ENCODE results near the gene CYP2B6.
"Not testable (repeated sequence)": the region's sequence is repeated elsewhere in the genome, so short reads cannot be mapped to it uniquely, and the experiment has no call there.

CYP2B6 gene

DNA sequence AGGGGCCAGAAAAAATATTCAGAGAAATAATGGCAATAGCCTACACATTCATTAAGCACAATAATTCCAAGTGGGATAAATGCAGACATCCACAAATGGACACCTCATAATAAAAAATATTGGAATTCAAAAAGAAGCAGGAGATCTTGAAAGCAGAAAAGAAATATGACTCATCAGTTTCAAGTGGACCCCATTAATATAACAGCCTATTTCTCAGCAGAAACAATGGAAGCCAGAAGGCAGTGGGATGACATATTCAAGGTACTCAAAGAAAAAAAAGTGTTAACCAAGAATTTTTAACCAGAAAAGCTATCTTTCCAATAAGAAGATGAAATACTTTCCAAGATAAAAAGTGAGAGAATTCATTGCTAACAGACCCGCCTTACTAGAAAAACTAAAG, 48.7 kb downstream of the CYP2B6 start:
- Mint-ChIP-seq H3K27ac (no peak overlapping the region), H3K9me3 (peaks cover 6% of the 10 kb centered on the region), H3K27me3 (peaks cover 2% of the 10 kb centered on the region), H3K4me1 (no peaks in the 10 kb centered on the region), H3K36me3 (ENCODE audit: low read depth) (no peaks in the 10 kb centered on the region), H3K4me3 (no peak overlapping the region)
- DNase-seq: no peak
- ATAC-seq: no peak

DNA sequence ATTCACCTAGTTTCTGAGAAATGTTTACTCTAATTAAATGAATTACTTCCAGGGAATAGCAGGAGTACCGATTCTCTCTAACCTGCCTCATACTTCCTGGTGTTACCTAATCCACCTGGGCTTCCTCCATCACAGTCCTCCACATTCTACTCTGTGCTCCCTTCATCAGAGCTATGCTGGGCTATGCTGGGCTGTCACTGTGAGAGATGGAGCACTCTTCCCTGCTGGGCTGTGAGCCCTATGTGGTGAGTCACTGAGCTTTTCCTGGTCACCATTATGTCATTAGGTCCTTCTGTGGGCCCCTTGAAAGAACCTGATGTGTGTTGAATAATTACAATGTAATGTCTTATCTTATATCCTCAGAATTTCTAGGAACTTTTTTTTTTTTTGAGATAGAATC, 54.0 kb downstream of the CYP2B6 start:
- H3K4me3 Mint-ChIP-seq; H3K4me1 Mint-ChIP-seq; H3K36me3 Mint-ChIP-seq (ENCODE audit: low read depth); ATAC-seq; H3K9me3 Mint-ChIP-seq; H3K27ac Mint-ChIP-seq; DNase-seq: not testable (repeated sequence)
- H3K27me3 Mint-ChIP-seq: peaks cover 14% of the 10 kb centered on the region

DNA sequence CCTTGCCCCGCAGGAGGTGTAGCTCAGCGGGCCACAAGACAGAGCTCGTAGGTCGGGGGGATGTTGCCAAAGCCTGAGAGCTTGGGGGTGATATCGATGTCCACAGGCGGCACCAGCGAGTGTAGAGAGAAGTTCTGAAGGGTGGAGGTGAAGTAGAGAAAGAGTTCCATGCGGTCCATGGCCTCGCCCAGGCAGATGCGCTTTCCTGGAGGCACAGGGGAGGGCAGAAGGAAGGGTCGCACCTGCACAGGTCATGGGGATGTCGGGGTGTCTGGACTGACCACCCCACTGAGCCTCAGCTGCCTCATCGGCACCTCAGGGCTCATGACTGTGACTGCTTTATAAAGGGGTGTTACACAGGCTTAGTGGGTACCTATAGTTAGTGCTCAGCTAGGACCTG, 59.3 kb downstream of the CYP2B6 start:
- no peaks in the 10 kb centered on the region for H3K36me3 Mint-ChIP-seq (ENCODE audit: low read depth)
- no peak for DNase-seq
- H3K4me1 Mint-ChIP-seq: no peaks in the 10 kb centered on the region
- ATAC-seq: no peak
- no peaks in the 10 kb centered on the region for H3K9me3 Mint-ChIP-seq
- no peak overlapping the region for H3K4me3 Mint-ChIP-seq
- no peak overlapping the region for H3K27ac Mint-ChIP-seq
- peaks cover 16% of the 10 kb centered on the region for H3K27me3 Mint-ChIP-seq

DNA sequence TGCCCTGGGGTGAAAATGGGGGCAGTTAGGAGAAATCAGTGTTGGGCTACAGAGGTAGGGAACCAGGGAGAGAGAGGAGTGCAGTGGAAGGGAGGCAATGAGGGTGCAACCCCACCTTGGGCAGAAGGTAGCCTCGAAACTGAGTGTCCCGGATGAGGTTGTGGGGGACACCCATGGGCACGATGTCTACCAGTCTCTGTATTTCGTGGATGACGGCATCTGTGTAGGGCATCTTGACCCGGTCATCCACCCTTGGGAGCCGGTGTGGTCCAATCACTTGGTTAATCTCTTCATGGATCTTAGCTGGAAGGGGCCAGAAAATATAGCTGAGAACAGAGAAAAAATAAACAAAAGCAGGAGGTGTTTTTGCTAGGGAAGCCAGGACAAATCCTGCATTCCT, 61.1 kb downstream of the CYP2B6 start:
- not testable (repeated sequence) for ATAC-seq; H3K27ac Mint-ChIP-seq; H3K4me1 Mint-ChIP-seq; H3K36me3 Mint-ChIP-seq (ENCODE audit: low read depth); H3K4me3 Mint-ChIP-seq; DNase-seq; H3K9me3 Mint-ChIP-seq
- peaks cover 16% of the 10 kb centered on the region for H3K27me3 Mint-ChIP-seq

DNA sequence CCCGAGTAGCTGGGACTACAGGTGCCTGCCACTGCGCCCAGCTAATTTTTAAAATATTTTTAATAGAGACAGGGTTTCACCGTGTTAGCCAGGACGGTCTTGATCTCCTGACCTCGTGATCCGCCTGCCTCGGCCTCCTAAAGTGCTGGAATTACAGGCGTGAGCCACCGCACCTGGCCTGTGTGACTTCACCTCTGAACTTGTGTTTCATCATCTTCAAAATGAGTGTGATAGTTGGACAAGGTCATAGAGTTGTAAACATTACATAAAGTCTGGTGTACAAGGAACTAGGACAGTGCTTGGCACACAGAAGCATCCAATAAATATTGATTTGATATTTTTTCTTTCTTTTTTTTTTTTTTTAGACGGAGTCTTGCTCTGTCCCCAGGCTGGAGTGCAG, 62.2 kb downstream of the CYP2B6 start:
- H3K36me3 Mint-ChIP-seq (ENCODE audit: low read depth); H3K27ac Mint-ChIP-seq; H3K4me1 Mint-ChIP-seq; DNase-seq; H3K9me3 Mint-ChIP-seq; ATAC-seq; H3K4me3 Mint-ChIP-seq: not testable (repeated sequence)
- peaks cover 20% of the 10 kb centered on the region for H3K27me3 Mint-ChIP-seq

DNA sequence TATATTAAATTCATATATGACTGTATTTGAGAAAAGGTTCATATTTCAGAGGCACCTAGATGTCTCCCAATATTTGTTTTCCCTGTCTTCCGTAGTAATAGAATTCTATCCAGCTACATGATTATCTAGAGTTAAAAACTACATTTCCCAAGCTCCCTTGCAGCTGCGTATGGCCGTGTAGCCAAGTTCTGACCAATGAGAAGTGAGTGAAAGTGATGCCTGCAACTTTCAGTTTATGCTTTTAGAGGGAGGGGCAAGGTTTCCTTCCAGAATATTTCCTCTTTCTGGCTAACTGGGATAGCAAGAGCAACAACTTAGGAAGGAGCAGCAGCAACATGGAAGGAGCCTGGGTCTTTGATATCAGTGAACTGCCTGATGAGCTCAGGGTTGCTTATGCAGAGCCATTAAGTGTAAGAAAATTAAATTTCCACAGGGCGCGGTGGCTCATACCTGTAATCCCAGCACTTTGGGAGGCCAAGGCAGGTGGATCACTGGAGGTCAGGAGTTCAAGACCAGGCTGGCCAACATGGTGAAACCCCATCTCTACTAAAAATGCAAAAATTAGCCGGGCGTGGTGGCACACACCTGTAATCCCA, 74.0 kb downstream of the CYP2B6 start:
- Mint-ChIP-seq H3K4me3 (no peak overlapping the region), H3K27ac (no peak overlapping the region), H3K4me1 (no peaks in the 10 kb centered on the region), H3K9me3 (no peaks in the 10 kb centered on the region), H3K36me3 (ENCODE audit: low read depth) (no peaks in the 10 kb centered on the region), H3K27me3 (peaks cover 15% of the 10 kb centered on the region)
- DNase-seq (no peak), ATAC-seq (no peak)
